Measurements from ENCODE around the gene MIR17HG.
"Not testable (repeated sequence)": the region's sequence is repeated elsewhere in the genome, so short reads cannot be mapped to it uniquely, and the experiment has no call there.

Gene MIR17HG

DNA sequence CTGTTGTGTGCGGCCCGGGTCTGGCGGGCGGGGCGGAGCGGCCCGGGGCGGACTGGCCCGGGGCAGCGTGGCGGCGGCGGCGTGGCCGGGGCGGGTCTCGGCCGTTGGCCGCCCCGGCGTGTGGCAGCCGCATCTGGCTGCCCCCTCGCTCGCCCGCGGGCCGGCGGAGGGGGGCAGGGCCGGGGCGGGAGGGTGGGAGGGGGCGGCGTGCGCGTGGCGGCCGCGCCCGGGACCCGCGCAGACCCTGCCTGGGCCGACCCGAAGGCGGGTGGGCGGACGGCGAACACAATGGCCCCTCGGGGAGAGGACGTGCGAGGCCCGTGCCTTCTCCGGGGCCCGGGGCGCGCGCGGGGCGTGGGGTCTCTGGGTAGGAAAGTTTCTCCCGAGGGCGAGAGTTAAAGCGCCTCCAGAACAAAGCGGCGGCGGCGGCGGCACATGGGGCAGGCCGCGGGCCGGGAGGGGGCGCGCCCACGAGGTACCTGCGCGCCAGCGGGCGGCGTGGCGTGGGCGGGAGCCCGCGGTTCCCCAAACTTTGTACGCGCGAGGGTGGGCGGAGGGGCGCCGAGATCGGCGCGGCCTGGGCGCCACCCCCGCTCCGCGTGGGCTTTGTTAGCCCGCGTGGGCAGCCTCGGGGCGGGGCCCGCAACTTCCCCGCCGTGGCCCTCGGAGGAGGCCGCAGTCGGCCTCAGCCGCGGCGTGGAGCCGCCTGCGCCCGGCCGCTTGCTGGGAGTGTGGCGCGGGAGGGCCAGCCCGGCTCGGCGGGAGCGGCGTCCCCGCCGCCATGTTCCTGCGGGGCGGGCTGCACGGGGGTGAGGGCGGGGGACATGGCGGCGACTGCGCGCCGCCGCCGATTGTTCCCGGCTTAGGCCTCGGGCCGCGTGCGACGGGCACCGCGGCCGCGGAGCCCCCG lies 764 bp downstream of the MIR17HG start:
- DNase-seq (ENCODE audit: low read depth): peak; percentile 9

DNA sequence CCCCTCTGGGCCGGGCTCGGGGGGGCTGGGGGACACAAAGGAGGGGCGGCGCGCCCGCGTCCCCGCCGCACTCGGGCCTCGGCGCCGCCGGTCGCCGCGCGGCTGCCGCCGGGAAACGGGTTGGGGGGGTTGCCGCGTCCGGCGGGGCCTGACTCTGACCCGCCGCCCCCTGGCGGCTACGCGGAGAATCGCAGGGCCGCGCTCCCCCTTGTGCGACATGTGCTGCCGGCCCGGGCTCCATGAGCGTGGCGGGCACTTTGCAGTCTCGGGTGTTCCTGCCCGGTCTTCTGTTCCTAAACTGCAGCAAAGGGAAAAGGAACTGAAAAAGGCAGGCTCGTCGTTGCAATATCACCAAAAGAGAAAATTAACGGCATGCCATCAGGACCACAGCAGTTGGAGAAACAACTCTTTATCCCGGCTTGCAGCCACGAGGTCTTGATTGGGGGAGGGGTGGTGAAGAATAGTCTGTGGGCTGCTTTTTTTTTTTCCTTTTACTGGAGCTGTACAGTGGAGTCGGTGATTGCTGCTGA lies 1.5 kb downstream of the MIR17HG start:
- peak; percentile 81 for DNase-seq (ENCODE audit: low read depth)

DNA sequence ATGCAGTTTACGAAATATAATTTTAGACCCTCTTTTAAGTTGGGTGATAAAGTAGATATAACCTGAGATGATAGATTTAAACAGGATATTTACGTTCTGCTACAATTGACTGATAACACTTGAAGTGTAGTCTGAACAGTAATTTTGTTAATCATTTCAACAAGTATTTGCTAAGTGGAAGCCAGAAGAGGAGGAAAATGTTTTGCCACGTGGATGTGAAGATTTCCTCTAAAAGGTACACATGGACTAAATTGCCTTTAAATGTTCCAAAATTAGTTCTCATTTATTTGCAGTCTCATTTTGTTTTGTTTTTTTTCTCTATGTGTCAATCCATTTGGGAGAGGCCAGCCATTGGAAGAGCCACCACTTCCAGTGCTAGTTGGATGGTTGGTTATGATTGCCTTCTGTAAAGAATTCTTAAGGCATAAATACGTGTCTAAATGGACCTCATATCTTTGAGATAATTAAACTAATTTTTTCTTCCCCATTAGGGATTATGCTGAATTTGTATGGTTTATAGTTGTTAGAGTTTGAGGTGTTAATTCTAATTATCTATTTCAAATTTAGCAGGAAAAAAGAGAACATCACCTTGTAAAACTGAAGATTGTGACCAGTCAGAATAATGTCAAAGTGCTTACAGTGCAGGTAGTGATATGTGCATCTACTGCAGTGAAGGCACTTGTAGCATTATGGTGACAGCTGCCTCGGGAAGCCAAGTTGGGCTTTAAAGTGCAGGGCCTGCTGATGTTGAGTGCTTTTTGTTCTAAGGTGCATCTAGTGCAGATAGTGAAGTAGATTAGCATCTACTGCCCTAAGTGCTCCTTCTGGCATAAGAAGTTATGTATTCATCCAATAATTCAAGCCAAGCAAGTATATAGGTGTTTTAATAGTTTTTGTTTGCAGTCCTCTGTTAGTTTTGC lies 2.8 kb downstream of the MIR17HG start:
- no peak for DNase-seq (ENCODE audit: low read depth)

DNA sequence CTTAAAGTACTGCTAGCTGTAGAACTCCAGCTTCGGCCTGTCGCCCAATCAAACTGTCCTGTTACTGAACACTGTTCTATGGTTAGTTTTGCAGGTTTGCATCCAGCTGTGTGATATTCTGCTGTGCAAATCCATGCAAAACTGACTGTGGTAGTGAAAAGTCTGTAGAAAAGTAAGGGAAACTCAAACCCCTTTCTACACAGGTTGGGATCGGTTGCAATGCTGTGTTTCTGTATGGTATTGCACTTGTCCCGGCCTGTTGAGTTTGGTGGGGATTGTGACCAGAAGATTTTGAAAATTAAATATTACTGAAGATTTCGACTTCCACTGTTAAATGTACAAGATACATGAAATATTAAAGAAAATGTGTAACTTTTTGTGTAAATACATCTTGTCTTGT lies 3.6 kb downstream of the MIR17HG start:
- no peak for DNase-seq (ENCODE audit: low read depth)

DNA sequence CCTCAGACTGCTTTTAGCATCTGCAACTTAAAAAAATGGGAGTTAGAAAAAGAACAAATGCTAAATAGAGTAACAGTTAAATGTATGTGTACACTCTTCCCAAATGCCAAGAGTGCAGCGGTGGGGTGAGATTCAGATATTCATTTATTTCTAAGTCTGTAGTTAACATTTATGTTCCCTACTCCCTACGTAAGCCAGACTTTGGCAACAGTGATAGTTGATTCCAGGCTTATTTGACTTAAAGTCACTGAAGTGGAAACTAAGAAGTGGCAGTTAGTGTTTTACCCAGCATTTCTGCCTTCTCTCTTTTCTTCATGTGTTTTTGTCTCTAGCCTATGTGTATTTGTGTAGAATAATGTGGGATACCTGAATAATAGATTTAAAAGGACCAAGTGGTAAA lies 4.5 kb downstream of the MIR17HG start:
- no peak for DNase-seq (ENCODE audit: low read depth)

DNA sequence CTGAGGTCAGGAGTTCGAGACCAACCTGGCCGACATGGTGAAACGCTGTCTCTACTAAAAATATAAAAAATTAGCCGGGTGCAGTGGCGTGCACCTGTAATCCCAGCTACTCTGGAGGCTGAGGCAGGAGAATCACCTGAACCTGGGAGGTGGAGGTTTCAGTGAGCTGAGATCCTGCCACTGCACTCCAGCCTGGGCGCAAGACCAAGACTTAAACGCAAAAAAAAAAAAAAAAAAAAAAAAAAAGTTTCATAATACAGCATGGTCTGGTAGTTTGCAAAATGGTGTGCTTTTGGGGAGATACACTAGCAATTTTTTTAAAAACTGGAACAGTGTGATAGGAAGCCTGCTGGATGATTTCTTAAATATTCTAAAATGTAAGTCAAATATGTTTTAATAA lies 5.4 kb downstream of the MIR17HG start:
- DNase-seq (ENCODE audit: low read depth): not testable (repeated sequence)

DNA sequence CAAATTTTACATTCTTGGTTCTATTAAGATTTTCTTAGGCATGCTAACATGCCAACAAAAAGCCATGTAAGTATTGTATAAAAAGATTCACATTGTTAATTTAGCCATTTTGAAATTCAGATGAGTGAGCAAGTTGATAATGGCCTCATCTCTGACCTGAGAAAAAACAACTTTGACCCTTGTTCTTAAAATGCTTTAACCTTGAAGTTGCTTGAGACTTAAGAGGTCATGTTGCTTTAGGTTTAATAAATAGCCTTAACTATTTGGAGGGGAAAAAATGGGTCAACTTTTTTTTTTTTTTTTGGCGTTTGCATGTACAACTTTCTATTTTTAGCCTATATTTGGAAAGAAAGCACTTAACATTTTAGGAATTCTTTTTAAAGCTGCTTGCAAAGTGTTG lies 6.0 kb downstream of the MIR17HG start:
- DNase-seq (ENCODE audit: low read depth): no peak

DNA sequence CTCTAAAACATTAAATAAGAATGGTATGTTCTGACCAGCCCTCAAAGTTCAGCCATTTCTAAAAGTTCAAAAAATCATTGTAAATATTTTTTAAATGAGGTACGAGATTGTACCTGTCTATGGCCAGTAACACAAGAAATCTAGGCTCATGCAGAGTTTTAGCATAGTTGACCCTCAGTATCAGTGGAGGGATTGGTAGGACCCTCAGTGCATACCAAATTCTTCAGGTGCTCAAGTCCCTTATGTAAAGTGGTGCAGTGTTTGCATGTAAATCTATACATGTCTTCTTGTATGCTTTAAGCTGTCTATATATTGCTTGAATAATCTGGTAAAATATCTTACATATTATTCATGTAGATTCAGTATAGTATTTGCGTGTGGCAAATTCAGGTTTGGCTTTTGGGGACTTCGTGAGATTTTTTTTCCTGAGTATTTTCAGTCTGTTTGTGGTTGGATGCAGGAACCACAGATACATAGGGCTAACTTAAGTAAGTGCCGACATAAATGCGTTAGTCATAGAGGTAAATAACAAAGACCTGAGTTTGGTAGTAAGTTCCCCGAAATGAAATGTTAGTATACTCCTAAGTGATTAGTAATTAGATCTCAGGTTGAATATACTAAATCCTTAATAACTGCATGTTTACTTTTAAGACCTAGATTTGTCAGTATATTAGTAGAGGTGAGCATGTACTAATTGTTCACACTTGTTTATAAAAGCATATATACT lies 7.8 kb downstream of the MIR17HG start:
- DNase-seq (ENCODE audit: low read depth): no peak

DNA sequence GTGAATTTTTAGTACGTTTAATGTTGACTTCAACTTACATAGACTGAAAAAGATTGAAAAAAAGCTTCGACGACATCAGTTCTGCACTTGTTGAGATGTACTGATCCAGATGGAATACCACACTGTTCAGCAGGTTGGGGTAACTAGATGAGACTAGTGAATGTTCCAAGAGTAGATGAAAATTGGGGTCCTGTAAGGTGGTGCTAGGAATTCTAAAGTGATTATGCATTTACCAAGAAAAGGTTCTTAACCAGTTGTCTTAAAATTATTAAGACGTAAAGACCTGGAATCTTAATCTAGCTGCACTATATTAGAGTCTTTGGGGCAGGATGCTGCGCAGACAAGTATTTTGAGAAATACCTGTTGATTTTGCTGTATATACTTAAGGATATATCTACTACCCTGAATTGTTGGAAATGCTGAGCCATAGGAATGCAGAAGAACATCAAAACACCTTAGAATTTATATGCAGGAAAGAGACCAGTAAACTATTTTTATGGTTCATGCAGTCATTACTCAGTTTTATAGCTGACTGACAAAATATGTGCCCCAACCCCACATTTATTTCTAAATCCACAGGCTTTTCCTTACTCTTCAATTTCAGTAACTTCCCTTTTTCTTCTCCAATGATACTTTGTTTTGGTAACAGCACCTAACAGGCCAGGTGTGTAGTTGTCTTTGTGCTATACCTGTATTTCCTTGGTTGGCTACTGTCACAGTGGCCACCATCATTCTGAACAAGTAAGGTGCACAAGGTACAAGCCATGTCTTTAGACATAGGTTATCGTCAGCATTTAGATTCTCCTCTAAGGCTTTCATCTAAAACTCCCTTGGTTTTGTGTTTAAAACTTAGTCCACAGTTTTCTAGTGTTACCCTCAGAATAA lies 8.6 kb downstream of the MIR17HG start:
- DNase-seq (ENCODE audit: low read depth): no peak

DNA sequence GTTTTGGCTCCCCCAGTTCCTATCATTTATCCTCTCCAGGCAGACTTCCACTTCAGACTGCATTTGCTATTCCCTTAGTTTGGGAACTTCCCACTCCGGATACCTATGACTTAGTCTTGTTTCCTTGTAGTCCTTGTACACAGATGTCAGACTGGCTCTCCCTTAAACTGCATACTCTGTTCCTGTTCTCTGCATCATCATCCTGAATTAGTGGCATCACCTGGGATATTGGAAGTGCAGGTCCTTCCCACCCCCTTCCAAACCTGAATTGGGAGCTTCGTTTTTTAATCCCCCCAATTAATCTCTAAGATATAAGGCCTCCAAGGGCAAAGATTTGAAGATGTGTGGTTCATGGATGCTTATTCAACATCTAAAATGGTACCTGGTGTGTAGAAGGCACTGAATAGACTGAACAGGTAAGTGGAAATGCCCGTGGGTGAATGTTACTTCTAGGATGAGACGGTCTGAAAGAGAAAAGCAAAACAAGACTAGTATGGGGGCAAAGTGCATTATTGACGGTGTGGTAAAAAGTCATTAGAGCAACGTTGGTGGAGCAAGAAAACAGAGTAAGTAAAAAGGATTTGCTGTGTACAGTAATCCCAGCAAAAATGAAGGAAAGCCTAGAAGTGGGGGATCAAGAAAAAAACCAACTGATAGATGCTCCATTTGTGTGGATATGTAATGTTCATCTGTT lies 9.6 kb downstream of the MIR17HG start:
- no peak for DNase-seq (ENCODE audit: low read depth)

DNA sequence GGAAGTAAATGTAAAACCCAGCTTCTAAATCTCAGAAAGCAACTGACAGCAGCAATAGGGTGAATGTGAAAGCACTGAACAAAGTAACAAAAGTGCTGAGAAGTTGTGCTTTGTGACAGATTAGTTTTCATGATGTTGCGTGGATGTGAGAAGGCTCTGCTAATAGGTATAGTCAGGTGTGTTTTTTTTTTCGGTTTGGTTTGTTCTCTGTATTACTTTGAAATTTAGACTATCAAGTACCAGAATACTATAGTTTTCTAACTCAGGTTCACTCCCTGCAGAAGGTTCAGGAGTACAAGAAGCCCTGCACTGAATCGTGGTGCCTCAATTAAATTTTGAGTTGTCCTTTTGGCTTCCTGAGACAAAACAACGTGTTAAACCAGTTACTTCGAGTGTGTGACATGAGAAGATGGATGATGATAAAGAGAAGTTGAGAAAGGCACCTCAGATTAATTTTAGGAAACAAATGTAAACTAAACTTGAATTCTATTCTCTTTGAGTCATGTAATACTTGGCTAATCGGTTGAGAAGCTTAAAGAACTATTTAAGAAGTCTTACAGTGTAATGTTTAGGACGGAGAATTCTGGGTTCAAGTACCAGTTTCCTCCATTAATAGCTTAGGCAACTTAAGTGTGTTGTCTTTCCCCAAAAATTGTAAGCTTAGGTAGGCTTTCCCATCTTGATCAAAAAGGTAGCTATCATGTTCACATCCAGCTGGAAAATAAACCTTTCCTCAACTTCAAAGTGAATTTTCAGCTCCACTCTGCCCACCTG lies 10.3 kb downstream of the MIR17HG start:
- DNase-seq (ENCODE audit: low read depth): no peak

DNA sequence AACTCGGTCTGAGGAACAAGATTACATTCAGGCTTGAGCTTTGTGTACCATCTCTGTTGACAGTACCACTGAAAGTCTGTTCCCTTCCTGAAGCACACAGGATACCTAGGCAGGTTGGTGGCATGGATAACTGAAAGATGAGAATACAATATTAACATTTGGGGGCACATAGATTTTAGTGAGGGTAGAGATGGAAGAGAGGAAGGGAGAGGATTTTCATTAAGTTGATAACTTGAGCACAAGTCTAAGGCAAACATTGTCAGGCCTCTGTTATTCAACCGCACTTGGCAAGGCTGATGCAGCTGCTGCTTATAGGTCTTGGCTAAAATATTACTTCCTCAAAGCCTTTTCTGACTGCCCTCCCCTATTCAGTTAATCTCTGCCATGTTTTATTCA lies 10.9 kb downstream of the MIR17HG start:
- no peak for DNase-seq (ENCODE audit: low read depth)

DNA sequence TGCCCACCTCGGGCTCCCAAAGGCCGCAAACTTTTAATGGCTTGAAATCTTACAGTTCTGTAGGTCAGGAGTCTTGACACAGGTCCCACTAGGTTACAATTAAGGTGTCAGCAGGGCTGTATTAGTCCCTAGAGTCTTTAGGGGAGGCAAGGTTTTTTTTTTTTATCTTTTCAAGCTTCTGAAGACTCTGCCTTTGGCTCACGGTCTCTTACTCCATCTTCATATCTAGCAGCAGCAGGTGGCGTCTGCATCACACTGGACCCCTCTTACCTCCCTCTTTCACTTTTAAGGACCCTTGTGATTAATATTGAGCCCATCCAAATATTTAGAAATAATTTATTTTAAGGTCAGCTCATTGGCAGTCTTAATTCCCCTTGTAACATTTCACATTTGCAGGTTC lies 11.6 kb downstream of the MIR17HG start:
- DNase-seq (ENCODE audit: low read depth): no peak

DNA sequence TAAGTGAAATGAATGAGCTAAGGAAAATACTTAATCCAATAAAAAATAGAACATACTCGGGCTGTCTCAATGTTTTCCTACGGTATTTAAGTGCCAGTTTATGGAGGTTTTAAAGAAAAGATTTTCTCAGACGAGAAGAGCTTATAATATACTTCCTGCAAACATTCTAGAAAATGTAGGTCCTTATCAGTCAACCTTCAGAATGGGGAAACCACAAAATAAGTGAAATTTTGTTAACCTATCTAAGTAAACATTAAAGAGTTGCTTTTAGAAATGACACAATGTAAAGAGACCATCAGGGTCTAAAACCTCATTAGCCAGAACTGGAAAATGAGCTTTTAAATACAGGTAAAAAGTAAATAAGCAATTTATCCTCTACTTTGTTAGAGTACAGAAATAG lies 12.1 kb downstream of the MIR17HG start:
- no peak for DNase-seq (ENCODE audit: low read depth)

DNA sequence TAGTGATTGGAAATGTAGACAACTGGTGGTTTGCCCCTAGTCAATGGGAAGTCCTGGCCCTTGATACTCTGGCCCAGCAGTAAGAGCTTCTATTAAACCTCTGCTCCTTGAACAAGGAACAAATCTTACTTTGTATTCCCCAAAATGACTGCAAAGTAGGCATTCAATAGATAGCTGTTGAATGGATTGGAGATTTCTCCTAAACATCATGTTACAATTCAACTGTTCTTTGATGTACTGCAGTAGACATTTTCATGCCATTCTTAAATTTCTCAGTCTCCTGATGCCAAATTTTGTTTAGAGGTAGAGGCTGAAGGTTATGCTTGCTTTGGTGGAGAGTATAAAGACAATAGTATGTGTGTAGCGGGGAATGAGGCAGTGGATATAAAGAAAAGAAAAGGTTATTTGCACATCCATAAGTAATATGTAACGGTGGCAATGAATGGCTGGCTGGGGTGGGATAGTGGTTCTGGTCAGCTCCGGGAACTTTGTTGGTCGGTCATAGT lies 12.8 kb downstream of the MIR17HG start:
- DNase-seq (ENCODE audit: low read depth): no peak

DNA sequence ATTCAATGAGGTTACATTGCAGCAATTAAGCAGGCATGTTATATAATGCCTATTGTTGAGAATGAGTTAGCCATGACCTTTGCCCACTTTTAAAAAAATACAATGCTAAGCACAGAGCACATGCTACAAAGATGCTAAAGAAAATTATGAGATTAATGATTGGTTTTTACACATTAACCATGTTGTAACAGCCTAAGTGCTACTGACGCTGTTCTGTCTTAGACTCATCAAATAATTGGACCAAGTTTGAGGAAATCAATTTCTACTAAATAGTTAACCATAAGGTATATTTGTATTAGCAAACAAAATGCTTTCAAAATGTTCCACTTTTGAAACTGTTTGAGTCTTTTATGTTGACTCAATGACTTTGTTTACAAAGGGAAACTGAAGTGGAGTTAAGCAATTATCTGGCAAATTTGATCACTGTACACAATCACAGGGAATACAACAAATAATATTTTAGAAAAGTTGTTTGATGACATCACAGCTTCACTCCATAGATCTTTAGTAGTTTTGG lies 14.3 kb downstream of the MIR17HG start:
- peak; percentile 24 for DNase-seq (ENCODE audit: low read depth)

DNA sequence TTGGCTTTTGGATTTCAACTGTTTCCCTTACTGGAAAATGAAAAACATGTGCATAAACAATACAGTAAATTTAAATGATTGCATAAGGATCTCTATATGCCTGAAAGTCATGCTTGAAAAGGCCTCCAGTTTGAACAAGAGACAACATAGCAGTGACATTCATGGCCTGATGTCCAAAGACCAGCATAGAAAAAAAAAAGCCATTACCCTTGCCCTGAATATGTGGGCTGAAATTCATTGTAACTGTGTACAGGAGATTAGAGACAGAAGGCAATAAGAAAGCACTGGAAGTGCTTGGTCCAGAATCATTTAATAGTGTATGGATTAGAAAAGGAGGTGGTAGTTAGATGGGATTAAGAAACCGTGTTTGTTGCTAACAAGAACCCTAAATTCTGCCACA lies 15.4 kb downstream of the MIR17HG start:
- DNase-seq (ENCODE audit: low read depth): peak; percentile 53

DNA sequence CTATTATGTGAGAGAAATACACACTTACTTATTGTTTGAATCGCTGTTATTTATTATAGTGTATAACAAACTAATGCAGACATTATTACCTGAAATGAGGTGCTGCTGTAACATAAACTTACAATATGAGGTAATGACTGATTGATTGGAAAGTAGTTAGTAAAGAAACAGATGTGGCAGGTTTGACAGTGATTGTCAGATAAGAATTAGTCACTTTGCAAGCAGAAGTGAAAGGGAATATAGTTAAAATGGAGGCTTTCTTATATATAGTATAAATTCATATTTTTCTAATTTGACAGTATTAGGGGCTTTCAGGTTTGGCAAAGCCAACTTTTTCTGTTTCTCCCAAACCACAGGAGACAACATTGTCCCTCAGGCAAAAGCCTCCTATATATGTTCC lies 20.6 kb downstream of the MIR17HG start:
- no peak for DNase-seq (ENCODE audit: low read depth)

All from fibroblast of gingiva (primary cell).